CD4-positive, alpha-beta T cell treated with Interleukin-1 beta for 1 hour (primary cell): ENCODE measurements around the gene PRKAG2.
A peak's percentile ranks its signal among the peaks of the same experiment; 100 is the strongest.

Experiments
- DNase-seq, 2 donors: peaks; one replicate each; pipeline ENCODE4 v3.0.0-alpha.2; 2020 to 2022

The PRKAG2 gene

GRCh38 chr7:151529842-151530241, 347.1 kb downstream of the PRKAG2 start:
- no peak for DNase-seq

GRCh38 chr7:151524845-151525244, 352.1 kb downstream of the PRKAG2 start:
- no peak for DNase-seq

- no peak for DNase-seq
These were observed 352.6 kb downstream of the PRKAG2 start for GRCh38 chr7:151524331-151524730.

GRCh38 chr7:151520419-151521261, 356.3 kb downstream of the PRKAG2 start:
- DNase-seq, result peak in 1 of 2 donors; percentile 16

GRCh38 chr7:151519765-151520418, 357.0 kb downstream of the PRKAG2 start, which contains the start of gene RHEB:
TSS of gene RHEB (minus strand) at chr7:151519895. CDS start at chr7:151519511, 384 bp downstream.
- DNase-seq, result peak; percentile 99

- DNase-seq, result peak; percentile 63 to 70
These were observed 357.8 kb downstream of the PRKAG2 start for GRCh38 chr7:151518947-151519764.

- DNase-seq, result peak; percentile 38 to 47
These were observed 358.6 kb downstream of the PRKAG2 start for GRCh38 chr7:151518105-151518946.

- DNase-seq, result no peak
These were observed 359.3 kb downstream of the PRKAG2 start for GRCh38 chr7:151517601-151518104.

GRCh38 chr7:151515276-151515565, 361.7 kb downstream of the PRKAG2 start:
- DNase-seq, result no peak

GRCh38 chr7:151514461-151515275, 362.2 kb downstream of the PRKAG2 start:
- no peak for DNase-seq

GRCh38 chr7:151513133-151513532, 363.8 kb downstream of the PRKAG2 start:
- DNase-seq, result no peak

- no peak for DNase-seq
These were observed 364.6 kb downstream of the PRKAG2 start for GRCh38 chr7:151512353-151512752.

- DNase-seq, result no peak
These were observed 365.0 kb downstream of the PRKAG2 start for GRCh38 chr7:151511946-151512345.

- DNase-seq, result no peak
These were observed 365.6 kb downstream of the PRKAG2 start for GRCh38 chr7:151511270-151511669.

GRCh38 chr7:151509670-151510333, 367.1 kb downstream of the PRKAG2 start:
- no peak for DNase-seq

- no peak for DNase-seq
These were observed 367.9 kb downstream of the PRKAG2 start for GRCh38 chr7:151508991-151509390.

- DNase-seq, result no peak
These were observed 369.1 kb downstream of the PRKAG2 start for GRCh38 chr7:151507806-151508205.

GRCh38 chr7:151506901-151507382, 370.0 kb downstream of the PRKAG2 start:
- DNase-seq, result no peak
